ENCODE results near the gene IFT122.

The IFT122 gene

GRCh38 chr3:129461461-129462146 is 21.6 kb downstream of the IFT122 start:
- Histone ChIP-seq H3K9ac (ENCODE audit: low read length) (no peak overlapping the region), H3K4me3 (ENCODE audit: low read depth in 1 of 2, low read length in 2 of 2) (no peak overlapping the region), H3K9me3 (ENCODE audit: low read length) (no peaks in the 10 kb centered on the region), H3K27ac (ENCODE audit: low read depth, low read length) (no peak overlapping the region), H3K4me1 (ENCODE audit: insufficient read depth, low read length) (no peaks in the 10 kb centered on the region), H3K36me3 (ENCODE audit: insufficient read depth, low read length) (peaks cover 14% of the 10 kb centered on the region), H3K27me3 (ENCODE audit: control insufficient read depth in 1 of 2, insufficient read depth in 2 of 2, low read length in 2 of 2) (no peaks in the 10 kb centered on the region)

DNA sequence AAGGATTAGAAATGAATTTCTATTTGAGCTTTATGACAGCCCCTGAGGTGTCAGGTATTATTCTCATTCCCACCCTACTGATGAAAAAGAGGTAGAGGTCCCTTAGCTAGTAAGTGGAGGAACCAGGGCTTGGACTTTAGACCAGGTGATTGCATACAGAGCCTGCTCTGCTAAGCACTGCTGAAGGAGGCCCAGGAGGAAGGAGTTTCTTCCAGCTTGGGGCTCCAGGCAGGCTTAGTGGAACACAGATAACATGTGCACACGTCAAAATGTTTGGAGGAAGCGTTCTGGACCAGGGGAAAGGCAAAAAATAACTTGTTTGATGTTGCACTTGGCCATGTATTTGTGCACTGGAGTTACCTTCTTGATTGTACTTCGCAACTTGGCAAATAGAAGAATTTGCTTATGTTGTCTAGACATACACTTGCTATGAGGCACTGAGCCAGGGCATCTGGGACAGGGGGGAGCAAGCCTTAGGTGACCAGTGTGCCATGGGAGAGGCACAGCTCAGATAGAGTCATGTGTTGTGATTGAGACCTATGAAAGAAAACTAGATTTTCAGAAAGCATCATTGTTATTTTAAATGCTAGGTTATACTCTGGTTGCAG is 22.4 kb downstream of the IFT122 start:
- no peaks in the 10 kb centered on the region for H3K27me3 ChIP-seq (ENCODE audit: control insufficient read depth in 1 of 2, insufficient read depth in 2 of 2, low read length in 2 of 2)
- no peak overlapping the region for H3K9ac ChIP-seq (ENCODE audit: low read length)
- no peaks in the 10 kb centered on the region for H3K9me3 ChIP-seq (ENCODE audit: low read length)
- peaks cover 14% of the 10 kb centered on the region for H3K36me3 ChIP-seq (ENCODE audit: insufficient read depth, low read length)
- no peaks in the 10 kb centered on the region for H3K4me1 ChIP-seq (ENCODE audit: insufficient read depth, low read length)
- H3K27ac ChIP-seq (ENCODE audit: low read depth, low read length) = no peak overlapping the region
- H3K4me3 ChIP-seq (ENCODE audit: low read depth in 1 of 2, low read length in 2 of 2) = no peak overlapping the region

- Histone ChIP-seq H3K27me3 (ENCODE audit: control insufficient read depth in 1 of 2, insufficient read depth in 2 of 2, low read length in 2 of 2) (no peaks in the 10 kb centered on the region), H3K36me3 (ENCODE audit: insufficient read depth, low read length) (peaks cover 14% of the 10 kb centered on the region), H3K4me3 (ENCODE audit: low read depth in 1 of 2, low read length in 2 of 2) (no peak overlapping the region), H3K9me3 (ENCODE audit: low read length) (no peaks in the 10 kb centered on the region), H3K9ac (ENCODE audit: low read length) (no peak overlapping the region), H3K4me1 (ENCODE audit: insufficient read depth, low read length) (no peaks in the 10 kb centered on the region), H3K27ac (ENCODE audit: low read depth, low read length) (no peak overlapping the region)
These were observed 23.1 kb downstream of the IFT122 start for GRCh38 chr3:129463094-129463493.

DNA sequence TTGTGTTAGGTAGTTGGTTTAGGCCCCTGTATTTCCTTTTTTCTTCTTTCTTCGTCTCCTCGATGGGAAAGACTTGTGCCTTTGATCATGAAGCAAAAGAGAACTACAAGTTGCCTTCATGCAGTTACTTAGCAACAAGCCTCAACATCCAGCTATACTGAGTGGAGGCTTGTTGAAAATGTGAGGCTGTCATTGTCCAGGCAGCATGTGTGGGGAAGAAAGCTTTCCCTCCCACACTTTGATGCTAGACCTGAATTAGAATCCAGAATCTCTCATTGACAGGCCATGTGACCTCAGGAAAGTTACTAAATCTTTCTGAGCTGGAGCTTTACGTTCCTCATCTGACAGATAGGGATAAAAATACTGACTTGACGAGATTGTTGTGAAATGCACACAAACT is 23.7 kb downstream of the IFT122 start:
- H3K36me3 ChIP-seq (ENCODE audit: insufficient read depth, low read length) = peaks cover 12% of the 10 kb centered on the region
- H3K27ac ChIP-seq (ENCODE audit: low read depth, low read length) = no peak overlapping the region
- H3K9ac ChIP-seq (ENCODE audit: low read length) = no peak overlapping the region

DNA sequence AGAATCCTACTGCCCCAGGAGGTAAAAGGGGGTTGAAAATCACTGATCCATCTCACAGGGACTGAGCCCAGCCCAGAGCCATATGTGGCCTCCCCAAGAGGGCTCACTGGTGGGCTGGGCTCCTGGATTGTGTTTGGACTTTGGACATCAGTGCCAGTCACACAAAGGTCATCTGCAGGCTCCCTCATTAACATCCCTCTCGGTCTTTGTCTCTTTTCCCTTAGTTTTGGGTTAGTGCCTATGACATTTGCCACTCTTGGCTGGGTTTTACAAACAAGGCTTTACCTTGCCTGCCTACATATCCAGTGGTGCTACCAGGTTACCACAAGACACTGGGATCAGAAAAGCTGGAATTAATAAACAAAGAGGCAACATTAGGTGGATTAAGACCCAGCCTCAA is 27.9 kb downstream of the IFT122 start:
- Histone ChIP-seq H3K27me3 (ENCODE audit: control insufficient read depth in 1 of 2, insufficient read depth in 2 of 2, low read length in 2 of 2) (no peaks in the 10 kb centered on the region), H3K27ac (ENCODE audit: low read depth, low read length) (no peak overlapping the region), H3K36me3 (ENCODE audit: insufficient read depth, low read length) (peaks cover 18% of the 10 kb centered on the region), H3K9me3 (ENCODE audit: low read length) (no peaks in the 10 kb centered on the region), H3K4me1 (ENCODE audit: insufficient read depth, low read length) (no peaks in the 10 kb centered on the region), H3K4me3 (ENCODE audit: low read depth in 1 of 2, low read length in 2 of 2) (no peak overlapping the region), H3K9ac (ENCODE audit: low read length) (no peak overlapping the region)

More for the DNA sequence above, 23.7 kb downstream of the IFT122 start:
- no peaks in the 10 kb centered on the region for H3K27me3 ChIP-seq (ENCODE audit: control insufficient read depth in 1 of 2, insufficient read depth in 2 of 2, low read length in 2 of 2)
- no peaks in the 10 kb centered on the region for H3K4me1 ChIP-seq (ENCODE audit: insufficient read depth, low read length)
- H3K9me3 ChIP-seq (ENCODE audit: low read length) = no peaks in the 10 kb centered on the region
- H3K4me3 ChIP-seq (ENCODE audit: low read depth in 1 of 2, low read length in 2 of 2) = no peak overlapping the region

DNA sequence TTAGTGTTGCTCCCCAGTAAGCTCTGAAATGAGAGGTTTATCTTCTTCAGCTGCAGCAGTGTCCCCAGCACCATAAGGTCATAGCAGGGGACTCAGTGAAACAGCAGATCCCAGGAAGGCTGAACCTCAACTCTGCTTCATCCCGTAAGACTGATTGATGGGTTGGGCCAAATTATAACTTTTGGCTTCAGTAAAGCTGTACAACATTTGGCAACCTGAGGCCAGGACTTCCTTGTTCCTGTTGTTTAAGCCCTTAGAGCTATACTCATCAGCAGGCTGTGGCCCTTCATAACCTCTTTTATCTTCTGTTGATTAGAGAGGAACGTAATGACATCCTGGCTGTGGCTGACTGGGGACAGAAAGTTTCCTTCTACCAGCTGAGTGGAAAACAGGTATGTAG is 29.0 kb downstream of the IFT122 start:
- H3K9me3 ChIP-seq (ENCODE audit: low read length) = no peaks in the 10 kb centered on the region
- H3K27me3 ChIP-seq (ENCODE audit: control insufficient read depth in 1 of 2, insufficient read depth in 2 of 2, low read length in 2 of 2) = no peaks in the 10 kb centered on the region
- H3K9ac ChIP-seq (ENCODE audit: low read length) = no peak overlapping the region
- H3K4me3 ChIP-seq (ENCODE audit: low read depth in 1 of 2, low read length in 2 of 2) = no peak overlapping the region
- peaks cover 14% of the 10 kb centered on the region for H3K36me3 ChIP-seq (ENCODE audit: insufficient read depth, low read length)
- H3K4me1 ChIP-seq (ENCODE audit: insufficient read depth, low read length) = no peaks in the 10 kb centered on the region
- H3K27ac ChIP-seq (ENCODE audit: low read depth, low read length) = no peak overlapping the region

DNA sequence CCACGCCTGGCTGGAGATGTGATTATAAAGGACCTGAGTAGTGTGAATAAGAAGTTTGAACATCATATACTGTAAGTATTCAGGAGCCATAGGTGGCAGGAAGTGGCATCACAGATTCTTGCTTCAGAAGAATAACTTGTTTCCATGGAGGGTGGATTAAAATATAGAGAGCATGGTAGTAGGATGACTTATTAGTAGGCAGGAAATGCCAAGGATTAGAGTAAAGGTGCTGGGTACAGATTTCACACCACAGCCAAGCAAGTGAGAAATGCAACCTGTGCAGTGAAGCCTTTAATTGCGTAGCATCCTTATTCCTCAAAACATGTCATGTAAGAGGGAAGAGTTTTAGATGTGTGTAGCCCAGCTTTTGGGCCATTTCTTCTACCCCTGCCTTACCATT is 30.8 kb downstream of the IFT122 start:
- Histone ChIP-seq H3K27ac (ENCODE audit: low read depth, low read length) (no peak overlapping the region), H3K4me1 (ENCODE audit: insufficient read depth, low read length) (no peaks in the 10 kb centered on the region), H3K4me3 (ENCODE audit: low read depth in 1 of 2, low read length in 2 of 2) (no peak overlapping the region), H3K36me3 (ENCODE audit: insufficient read depth, low read length) (peaks cover 18% of the 10 kb centered on the region), H3K27me3 (ENCODE audit: control insufficient read depth in 1 of 2, insufficient read depth in 2 of 2, low read length in 2 of 2) (no peaks in the 10 kb centered on the region), H3K9me3 (ENCODE audit: low read length) (no peaks in the 10 kb centered on the region), H3K9ac (ENCODE audit: low read length) (no peak overlapping the region)

GRCh38 chr3:129473067-129473768 is 33.2 kb downstream of the IFT122 start:
- Histone ChIP-seq H3K4me3 (ENCODE audit: low read depth in 1 of 2, low read length in 2 of 2) (no peak overlapping the region), H3K36me3 (ENCODE audit: insufficient read depth, low read length) (peaks cover 35% of the 10 kb centered on the region), H3K27me3 (ENCODE audit: control insufficient read depth in 1 of 2, insufficient read depth in 2 of 2, low read length in 2 of 2) (no peaks in the 10 kb centered on the region), H3K27ac (ENCODE audit: low read depth, low read length) (no peak overlapping the region), H3K9ac (ENCODE audit: low read length) (no peak overlapping the region), H3K4me1 (ENCODE audit: insufficient read depth, low read length) (no peaks in the 10 kb centered on the region), H3K9me3 (ENCODE audit: low read length) (no peaks in the 10 kb centered on the region)

DNA sequence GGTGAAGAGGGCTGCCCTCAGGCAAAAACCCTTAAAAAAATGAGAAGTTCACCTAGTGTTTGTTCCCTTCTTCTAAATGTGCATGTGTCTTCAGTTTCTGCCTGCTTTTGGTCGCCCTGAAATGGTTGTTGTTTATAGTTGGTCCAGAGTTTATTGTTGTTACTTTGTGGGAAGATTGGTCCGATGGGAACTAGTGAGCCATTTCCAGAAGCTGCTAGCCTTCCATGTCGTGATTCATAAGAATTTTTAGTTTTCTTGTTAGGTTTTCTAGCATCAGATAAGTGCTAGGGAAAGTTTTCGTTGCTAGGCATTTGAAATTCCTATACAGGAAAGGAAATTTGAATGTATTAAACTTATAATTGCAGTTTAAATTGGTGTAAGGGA is 33.7 kb downstream of the IFT122 start:
- H3K27ac ChIP-seq (ENCODE audit: low read depth, low read length) = no peak overlapping the region
- H3K4me1 ChIP-seq (ENCODE audit: insufficient read depth, low read length) = no peaks in the 10 kb centered on the region
- H3K36me3 ChIP-seq (ENCODE audit: insufficient read depth, low read length) = peaks cover 35% of the 10 kb centered on the region
- no peaks in the 10 kb centered on the region for H3K9me3 ChIP-seq (ENCODE audit: low read length)
- H3K4me3 ChIP-seq (ENCODE audit: low read depth in 1 of 2, low read length in 2 of 2) = no peak overlapping the region
- H3K9ac ChIP-seq (ENCODE audit: low read length) = no peak overlapping the region
- H3K27me3 ChIP-seq (ENCODE audit: control insufficient read depth in 1 of 2, insufficient read depth in 2 of 2, low read length in 2 of 2) = no peaks in the 10 kb centered on the region

GRCh38 chr3:129474984-129475804 is 35.2 kb downstream of the IFT122 start:
- H3K27me3 ChIP-seq (ENCODE audit: control insufficient read depth in 1 of 2, insufficient read depth in 2 of 2, low read length in 2 of 2) = no peaks in the 10 kb centered on the region
- no peaks in the 10 kb centered on the region for H3K9me3 ChIP-seq (ENCODE audit: low read length)
- H3K4me1 ChIP-seq (ENCODE audit: insufficient read depth, low read length) = no peaks in the 10 kb centered on the region
- H3K27ac ChIP-seq (ENCODE audit: low read depth, low read length) = no peak overlapping the region
- no peak overlapping the region for H3K4me3 ChIP-seq (ENCODE audit: low read depth in 1 of 2, low read length in 2 of 2)
- H3K36me3 ChIP-seq (ENCODE audit: insufficient read depth, low read length) = peaks cover 44% of the 10 kb centered on the region
- no peak overlapping the region for H3K9ac ChIP-seq (ENCODE audit: low read length)

DNA sequence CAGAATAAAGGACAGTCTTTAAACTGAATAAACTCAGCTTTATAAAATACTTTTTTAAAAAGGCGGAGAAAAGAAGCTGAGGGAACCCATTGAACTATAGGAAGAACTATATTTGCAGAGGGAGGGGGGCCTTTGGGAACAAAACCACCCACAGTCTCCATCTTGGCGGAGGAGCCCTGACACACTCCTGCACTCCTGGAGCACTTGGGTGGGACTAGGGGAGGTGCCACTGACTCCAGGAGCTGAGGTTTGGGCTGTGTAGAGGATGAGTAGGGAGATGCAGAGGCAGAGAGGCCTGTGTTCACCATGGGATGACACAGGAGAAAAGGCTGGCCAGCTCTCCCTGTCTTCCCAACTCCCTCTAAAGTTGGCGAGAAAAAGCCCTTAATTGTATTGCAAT is 35.8 kb downstream of the IFT122 start:
- Histone ChIP-seq H3K9me3 (ENCODE audit: low read length) (no peaks in the 10 kb centered on the region), H3K4me1 (ENCODE audit: insufficient read depth, low read length) (no peaks in the 10 kb centered on the region)

More for the DNA sequence above, 35.8 kb downstream of the IFT122 start:
- Histone ChIP-seq H3K27ac (ENCODE audit: low read depth, low read length) (no peak overlapping the region), H3K9ac (ENCODE audit: low read length) (no peak overlapping the region), H3K36me3 (ENCODE audit: insufficient read depth, low read length) (peaks cover 51% of the 10 kb centered on the region), H3K27me3 (ENCODE audit: control insufficient read depth in 1 of 2, insufficient read depth in 2 of 2, low read length in 2 of 2) (no peaks in the 10 kb centered on the region), H3K4me3 (ENCODE audit: low read depth in 1 of 2, low read length in 2 of 2) (no peak overlapping the region)

All from muscle layer of colon (tissue), 2 donors.